Measurements from ENCODE around the gene GRN.

The GRN gene

GRCh38 chr17:44308865-44309264 is 36.2 kb upstream of the GRN start:
- Histone ChIP-seq H3K4me2 (ENCODE audit: low read length) (peak overlapping the region; percentile 50), H3K27me3 (ENCODE audit: insufficient read depth, low read length, poor library complexity) (no peaks in the 10 kb centered on the region), H3K56ac (ENCODE audit: low read length) (peak overlapping the region; percentile 64), H2BK5ac (ENCODE audit: low read length) (no peak overlapping the region), H3K79me2 (ENCODE audit: control insufficient read depth, insufficient read depth, low read length) (no peaks in the 10 kb centered on the region), H4K8ac (ENCODE audit: low read depth, low read length) (no peak overlapping the region), H3K4me1 (ENCODE audit: control insufficient read depth, low read depth, low read length) (peaks cover 3% of the 10 kb centered on the region), H4K5ac (ENCODE audit: low read length) (no peak overlapping the region), H2BK120ac (ENCODE audit: low read depth, low read length) (no peak overlapping the region), H3K4me3 (ENCODE audit: low read length) (no peak overlapping the region), H2BK15ac (replicated peaks; ENCODE audit: low read depth) (no peak overlapping the region), H3K9ac (ENCODE audit: low read length) (no peak overlapping the region), H3K23ac (ENCODE audit: low read length) (no peak overlapping the region), H3K18ac (ENCODE audit: low read length) (no peak overlapping the region), H3K36me3 (ENCODE audit: control insufficient read depth, insufficient read depth, low read length) (no peaks in the 10 kb centered on the region), H2AK5ac (ENCODE audit: low read length) (no peak overlapping the region), H3K27ac (ENCODE audit: low read depth, low read length) (no peak overlapping the region), H3K79me1 (ENCODE audit: low read length) (no peaks in the 10 kb centered on the region), H3K4ac (ENCODE audit: low read depth, low read length) (no peak overlapping the region)
- DNase-seq = no peak
- WGBS (ENCODE audit: extremely low coverage, insufficient coverage, low lambda C conversion rate) = no CpG with 5 or more reads among the region's 15 CpGs

- Histone ChIP-seq H3K27ac (ENCODE audit: low read depth, low read length) (no peak overlapping the region), H3K4me1 (ENCODE audit: control insufficient read depth, low read depth, low read length) (peaks cover 3% of the 10 kb centered on the region), H3K23ac (ENCODE audit: low read length) (no peak overlapping the region), H3K4me3 (ENCODE audit: low read length) (no peak overlapping the region), H3K36me3 (ENCODE audit: control insufficient read depth, insufficient read depth, low read length) (no peaks in the 10 kb centered on the region), H2BK5ac (ENCODE audit: low read length) (no peak overlapping the region), H2AK5ac (ENCODE audit: low read length) (no peak overlapping the region), H3K4me2 (ENCODE audit: low read length) (no peak overlapping the region), H3K56ac (ENCODE audit: low read length) (no peak overlapping the region), H3K9ac (ENCODE audit: low read length) (no peak overlapping the region), H3K79me2 (ENCODE audit: control insufficient read depth, insufficient read depth, low read length) (no peaks in the 10 kb centered on the region), H4K8ac (ENCODE audit: low read depth, low read length) (no peak overlapping the region), H4K5ac (ENCODE audit: low read length) (no peak overlapping the region), H3K27me3 (ENCODE audit: insufficient read depth, low read length, poor library complexity) (no peaks in the 10 kb centered on the region), H3K79me1 (ENCODE audit: low read length) (no peaks in the 10 kb centered on the region), H2BK120ac (ENCODE audit: low read depth, low read length) (no peak overlapping the region), H3K18ac (ENCODE audit: low read length) (no peak overlapping the region), H2BK15ac (replicated peaks; ENCODE audit: low read depth) (no peak overlapping the region), H3K4ac (ENCODE audit: low read depth, low read length) (no peak overlapping the region)
- DNase-seq = peak; percentile 34
- WGBS (ENCODE audit: extremely low coverage, insufficient coverage, low lambda C conversion rate) = no CpG with 5 or more reads among the region's 5 CpGs
Observed at GRCh38 chr17:44309472-44309871, 35.6 kb upstream of the GRN start.

GRCh38 chr17:44310188-44310587 is 34.9 kb upstream of the GRN start:
- no peak overlapping the region for H2BK15ac ChIP-seq (replicated peaks; ENCODE audit: low read depth)
- no peak overlapping the region for H2BK120ac ChIP-seq (ENCODE audit: low read depth, low read length)
- no peak overlapping the region for H2BK5ac ChIP-seq (ENCODE audit: low read length)
- H3K4me3 ChIP-seq (ENCODE audit: low read length) = no peak overlapping the region
- H3K79me1 ChIP-seq (ENCODE audit: low read length) = no peaks in the 10 kb centered on the region
- no peak overlapping the region for H2AK5ac ChIP-seq (ENCODE audit: low read length)
- H3K79me2 ChIP-seq (ENCODE audit: control insufficient read depth, insufficient read depth, low read length) = no peaks in the 10 kb centered on the region
- no peak overlapping the region for H3K27ac ChIP-seq (ENCODE audit: low read depth, low read length)
- H3K9ac ChIP-seq (ENCODE audit: low read length) = no peak overlapping the region
- WGBS (ENCODE audit: extremely low coverage, insufficient coverage, low lambda C conversion rate) = no CpG with 5 or more reads among the region's 2 CpGs
- H3K36me3 ChIP-seq (ENCODE audit: control insufficient read depth, insufficient read depth, low read length) = no peaks in the 10 kb centered on the region
- peaks cover 3% of the 10 kb centered on the region for H3K4me1 ChIP-seq (ENCODE audit: control insufficient read depth, low read depth, low read length)
- H3K27me3 ChIP-seq (ENCODE audit: insufficient read depth, low read length, poor library complexity) = no peaks in the 10 kb centered on the region
- H4K8ac ChIP-seq (ENCODE audit: low read depth, low read length) = no peak overlapping the region
- no peak for DNase-seq
- H3K4ac ChIP-seq (ENCODE audit: low read depth, low read length) = no peak overlapping the region
- no peak overlapping the region for H3K4me2 ChIP-seq (ENCODE audit: low read length)
- no peak overlapping the region for H3K18ac ChIP-seq (ENCODE audit: low read length)
- no peak overlapping the region for H4K5ac ChIP-seq (ENCODE audit: low read length)
- no peak overlapping the region for H3K23ac ChIP-seq (ENCODE audit: low read length)
- no peak overlapping the region for H3K56ac ChIP-seq (ENCODE audit: low read length)

GRCh38 chr17:44310609-44311376 is 34.3 kb upstream of the GRN start:
- H2BK120ac ChIP-seq (ENCODE audit: low read depth, low read length) = no peak overlapping the region
- no peak overlapping the region for H3K4me2 ChIP-seq (ENCODE audit: low read length)
- no peak overlapping the region for H3K27ac ChIP-seq (ENCODE audit: low read depth, low read length)
- WGBS (ENCODE audit: extremely low coverage, insufficient coverage, low lambda C conversion rate) = no CpG with 5 or more reads among the region's 10 CpGs
- H3K27me3 ChIP-seq (ENCODE audit: insufficient read depth, low read length, poor library complexity) = no peaks in the 10 kb centered on the region
- H3K23ac ChIP-seq (ENCODE audit: low read length) = no peak overlapping the region
- no peak overlapping the region for H3K56ac ChIP-seq (ENCODE audit: low read length)
- H3K4ac ChIP-seq (ENCODE audit: low read depth, low read length) = no peak overlapping the region
- no peak overlapping the region for H4K8ac ChIP-seq (ENCODE audit: low read depth, low read length)
- no peak overlapping the region for H4K5ac ChIP-seq (ENCODE audit: low read length)
- no peak overlapping the region for H2BK5ac ChIP-seq (ENCODE audit: low read length)
- H2BK15ac ChIP-seq (replicated peaks; ENCODE audit: low read depth) = no peak overlapping the region
- H3K36me3 ChIP-seq (ENCODE audit: control insufficient read depth, insufficient read depth, low read length) = no peaks in the 10 kb centered on the region
- no peak overlapping the region for H3K9ac ChIP-seq (ENCODE audit: low read length)
- no peak overlapping the region for H3K18ac ChIP-seq (ENCODE audit: low read length)
- H3K4me3 ChIP-seq (ENCODE audit: low read length) = no peak overlapping the region
- no peak overlapping the region for H2AK5ac ChIP-seq (ENCODE audit: low read length)
- no peak for DNase-seq
- H3K79me2 ChIP-seq (ENCODE audit: control insufficient read depth, insufficient read depth, low read length) = no peaks in the 10 kb centered on the region
- no peaks in the 10 kb centered on the region for H3K79me1 ChIP-seq (ENCODE audit: low read length)
- peaks cover 6% of the 10 kb centered on the region for H3K4me1 ChIP-seq (ENCODE audit: control insufficient read depth, low read depth, low read length)

- Histone ChIP-seq H3K4me1 (ENCODE audit: control insufficient read depth, low read depth, low read length) (peaks cover 9% of the 10 kb centered on the region), H3K27me3 (ENCODE audit: insufficient read depth, low read length, poor library complexity) (no peaks in the 10 kb centered on the region), H4K8ac (ENCODE audit: low read depth, low read length) (no peak overlapping the region), H3K36me3 (ENCODE audit: control insufficient read depth, insufficient read depth, low read length) (no peaks in the 10 kb centered on the region), H3K4me2 (ENCODE audit: low read length) (no peak overlapping the region), H3K56ac (ENCODE audit: low read length) (no peak overlapping the region), H4K5ac (ENCODE audit: low read length) (no peak overlapping the region), H3K18ac (ENCODE audit: low read length) (no peak overlapping the region), H3K4ac (ENCODE audit: low read depth, low read length) (no peak overlapping the region), H2BK120ac (ENCODE audit: low read depth, low read length) (no peak overlapping the region), H3K27ac (ENCODE audit: low read depth, low read length) (no peak overlapping the region), H2AK5ac (ENCODE audit: low read length) (no peak overlapping the region), H3K23ac (ENCODE audit: low read length) (no peak overlapping the region), H3K4me3 (ENCODE audit: low read length) (no peak overlapping the region), H2BK5ac (ENCODE audit: low read length) (no peak overlapping the region), H2BK15ac (replicated peaks; ENCODE audit: low read depth) (no peak overlapping the region), H3K9ac (ENCODE audit: low read length) (no peak overlapping the region), H3K79me1 (ENCODE audit: low read length) (no peaks in the 10 kb centered on the region), H3K79me2 (ENCODE audit: control insufficient read depth, insufficient read depth, low read length) (no peaks in the 10 kb centered on the region)
- no CpG with 5 or more reads among the region's 5 CpGs for WGBS (ENCODE audit: extremely low coverage, insufficient coverage, low lambda C conversion rate)
- no peak for DNase-seq
Observed at GRCh38 chr17:44311562-44312181, 33.4 kb upstream of the GRN start.

Measured in mesendoderm (in vitro differentiated cells).